ENCODE data around the gene RAB11FIP4.
A peak's percentile ranks its signal among the peaks of the same experiment; 100 is the strongest.

The RAB11FIP4 gene

DNA sequence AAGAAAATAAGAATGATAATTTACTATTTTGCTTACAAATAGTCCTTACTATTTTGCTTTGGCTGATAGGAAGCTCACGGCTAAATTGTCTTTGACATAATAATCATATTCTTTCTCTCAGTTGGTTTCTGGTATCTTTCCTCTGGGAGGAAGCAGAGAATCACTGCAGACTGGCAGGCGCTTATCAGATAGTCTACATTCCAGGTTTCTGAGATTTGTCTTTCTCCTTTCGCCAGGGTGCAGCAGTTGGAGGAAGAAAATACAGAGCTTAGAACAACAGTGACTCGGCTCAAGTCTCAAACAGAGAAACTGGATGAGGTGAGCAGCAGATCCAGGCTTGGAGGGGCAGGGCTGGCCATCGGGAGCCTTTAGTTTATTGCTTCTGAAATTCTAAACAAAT lies 136.1 kb downstream of the RAB11FIP4 start:
- no peak for DNase-seq

DNA sequence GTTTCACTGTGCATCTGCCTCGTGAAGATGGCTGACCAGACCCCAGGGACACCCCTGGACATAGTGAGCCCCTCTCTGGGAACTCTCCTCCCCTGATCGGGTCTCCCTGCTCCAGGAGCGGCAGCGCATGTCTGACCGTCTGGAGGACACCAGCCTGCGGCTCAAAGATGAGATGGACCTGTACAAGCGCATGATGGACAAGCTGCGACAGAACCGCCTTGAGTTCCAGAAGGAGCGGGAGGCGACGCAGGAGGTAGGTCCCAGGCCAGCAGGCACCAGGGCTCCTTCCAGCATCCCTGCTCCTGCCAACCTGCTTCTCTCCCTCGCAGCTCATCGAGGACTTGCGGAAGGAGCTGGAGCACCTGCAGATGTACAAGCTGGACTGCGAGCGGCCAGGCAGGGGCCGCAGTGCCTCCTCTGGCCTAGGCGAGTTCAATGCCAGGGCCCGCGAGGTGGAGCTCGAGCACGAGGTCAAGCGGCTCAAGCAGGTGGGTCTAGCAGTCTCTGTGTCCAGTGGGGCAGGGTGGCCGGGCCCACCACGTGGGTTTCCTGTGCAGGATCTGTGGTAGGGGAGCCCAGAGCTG lies 136.9 kb downstream of the RAB11FIP4 start:
- DNase-seq: no peak

DNA sequence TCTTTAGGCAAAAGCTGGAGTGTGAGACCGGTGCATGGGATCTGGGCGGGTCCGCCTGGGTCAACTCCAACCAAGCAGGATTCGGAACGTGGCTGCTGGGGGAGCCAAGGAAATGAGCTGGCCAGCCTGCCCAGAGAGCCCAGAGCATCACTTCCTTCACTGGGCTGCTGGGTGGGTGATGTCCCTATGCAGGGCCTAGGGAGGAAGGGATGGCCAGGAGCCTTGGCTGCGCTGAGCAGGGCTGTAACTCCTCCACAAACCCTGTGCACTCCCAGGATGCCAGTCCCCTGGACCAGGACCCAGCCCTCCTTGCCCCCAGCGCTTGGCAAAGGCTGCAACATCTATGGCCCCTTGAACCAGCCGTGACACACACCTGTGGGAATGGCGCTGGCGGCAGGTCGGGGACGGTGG lies 138.4 kb downstream of the RAB11FIP4 start:
- no peak for DNase-seq

DNA sequence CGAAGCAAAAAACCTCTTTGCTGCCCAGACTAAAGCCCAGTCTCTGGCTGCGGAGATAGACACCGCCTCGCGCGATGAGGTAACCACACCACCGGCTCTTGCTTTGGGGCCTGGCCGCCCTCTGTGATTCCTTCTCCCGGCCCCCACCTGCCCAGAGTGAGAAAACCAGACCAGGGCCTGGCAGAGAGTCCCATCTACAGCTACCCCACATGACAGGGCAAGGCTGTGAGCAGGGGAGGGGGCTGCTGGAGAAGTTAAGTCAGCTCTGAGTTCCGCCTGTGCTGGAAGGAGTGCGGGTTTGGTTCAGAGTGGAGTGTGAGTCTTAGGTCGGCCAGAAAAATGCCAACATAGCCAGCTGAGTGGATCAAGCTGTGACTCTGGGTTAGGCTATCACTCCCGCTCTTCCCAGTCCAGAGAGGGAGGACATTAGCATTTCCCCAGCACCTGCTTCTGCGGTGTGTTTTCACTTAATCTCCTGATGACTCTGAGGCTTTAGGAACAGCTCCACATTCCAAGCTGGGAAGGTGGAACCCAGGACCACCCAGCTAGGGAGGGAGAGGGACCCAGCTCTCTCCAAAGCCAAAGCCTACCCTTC lies 139.0 kb downstream of the RAB11FIP4 start:
- no peak for DNase-seq

DNA sequence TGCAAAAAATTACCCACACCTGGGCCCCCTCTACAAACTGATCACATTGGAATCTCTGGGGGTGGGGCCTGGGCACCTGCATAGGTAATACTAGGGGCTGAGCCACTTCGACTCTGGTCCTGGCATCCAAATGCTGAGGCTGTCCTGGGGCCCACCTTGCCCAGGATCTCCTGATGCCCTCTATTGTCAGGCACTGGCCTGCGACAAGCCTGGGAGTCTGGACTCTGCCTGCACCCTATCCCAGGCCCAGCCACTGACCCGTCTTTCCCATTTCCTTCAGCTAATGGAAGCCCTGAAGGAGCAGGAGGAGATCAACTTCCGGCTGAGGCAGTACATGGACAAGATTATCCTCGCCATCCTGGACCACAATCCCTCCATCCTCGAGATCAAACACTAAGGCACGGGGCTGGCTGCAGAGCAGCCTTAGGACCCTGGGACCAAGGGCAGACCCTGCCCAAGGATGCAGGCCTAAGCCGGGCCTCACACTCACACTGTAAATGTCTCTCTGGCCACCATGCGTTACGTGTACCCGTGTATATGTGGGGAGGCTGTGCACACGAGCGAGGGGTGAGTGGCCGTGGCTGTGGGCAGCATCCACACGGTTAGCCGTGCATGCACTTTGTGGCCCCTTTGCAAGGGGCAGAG lies 140.0 kb downstream of the RAB11FIP4 start:
- DNase-seq: no peak

DNA sequence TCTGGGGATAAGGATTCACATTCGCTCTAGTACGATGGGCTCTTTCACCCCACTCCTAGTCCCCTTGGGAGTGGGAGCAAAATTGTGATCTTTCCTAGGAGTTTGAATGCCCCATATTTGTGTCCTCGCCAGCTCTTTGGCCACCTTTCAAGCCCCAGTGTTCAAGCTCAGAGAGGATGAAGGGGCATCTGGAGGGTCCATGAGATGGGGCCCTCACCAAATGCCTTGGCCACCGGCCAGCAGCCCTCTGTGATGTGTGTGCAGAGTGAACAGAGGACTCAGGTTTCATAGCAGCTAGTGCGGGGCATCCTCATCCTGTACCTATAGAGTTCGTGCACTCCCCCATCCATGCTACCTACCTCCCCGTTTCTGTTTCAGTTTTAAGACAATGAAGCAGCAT lies 140.6 kb downstream of the RAB11FIP4 start:
- no peak for DNase-seq

DNA sequence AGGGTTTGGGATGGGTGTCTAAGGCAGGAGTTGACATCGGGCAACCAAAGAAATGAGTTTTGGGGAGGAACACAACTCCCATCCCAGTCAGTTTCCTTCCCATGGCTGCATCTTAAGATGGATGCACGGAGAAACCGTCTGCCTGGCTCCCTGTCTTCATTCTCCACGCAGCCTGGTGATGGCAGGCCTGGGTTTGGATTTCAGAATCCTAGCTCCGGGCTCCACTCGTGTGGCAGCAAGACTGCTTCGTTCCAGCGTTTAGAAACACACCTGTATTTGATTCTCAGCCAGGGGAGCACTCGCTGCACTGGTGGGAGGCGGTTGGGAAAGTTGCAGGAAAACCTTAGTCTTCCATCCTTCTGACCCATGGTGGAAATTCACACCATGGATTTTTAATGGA lies 141.1 kb downstream of the RAB11FIP4 start:
- DNase-seq: no peak

DNA sequence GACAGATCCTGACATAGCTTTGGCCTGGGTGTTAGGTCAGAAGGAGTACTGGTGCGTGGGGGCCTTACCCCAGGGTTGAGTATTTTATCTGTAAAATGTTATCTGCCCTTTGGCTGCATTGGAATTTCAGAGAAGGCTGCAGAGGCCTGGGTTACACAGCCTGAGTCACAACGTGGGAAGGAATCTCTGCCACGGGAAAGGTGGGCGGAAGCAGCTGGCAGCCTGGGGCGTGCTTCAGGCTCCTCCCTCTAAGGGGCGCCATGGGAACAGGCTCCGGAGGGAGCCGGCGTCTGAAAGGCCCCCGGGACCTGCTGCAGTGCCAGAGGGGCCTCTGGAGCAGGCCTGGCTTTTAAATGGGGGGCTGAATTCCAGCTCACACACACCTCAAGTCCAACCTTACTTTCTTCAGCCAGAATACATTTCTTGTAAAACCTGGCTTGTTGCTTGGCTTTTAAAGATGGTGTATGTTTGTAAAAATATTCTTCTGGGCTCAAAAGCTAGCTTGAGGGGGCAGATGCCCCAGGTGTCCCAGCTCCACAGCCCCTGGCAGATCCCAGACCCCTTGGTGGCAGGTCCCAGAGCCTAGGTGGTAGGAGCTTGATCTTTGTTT lies 142.2 kb downstream of the RAB11FIP4 start:
- DNase-seq: no peak

DNA sequence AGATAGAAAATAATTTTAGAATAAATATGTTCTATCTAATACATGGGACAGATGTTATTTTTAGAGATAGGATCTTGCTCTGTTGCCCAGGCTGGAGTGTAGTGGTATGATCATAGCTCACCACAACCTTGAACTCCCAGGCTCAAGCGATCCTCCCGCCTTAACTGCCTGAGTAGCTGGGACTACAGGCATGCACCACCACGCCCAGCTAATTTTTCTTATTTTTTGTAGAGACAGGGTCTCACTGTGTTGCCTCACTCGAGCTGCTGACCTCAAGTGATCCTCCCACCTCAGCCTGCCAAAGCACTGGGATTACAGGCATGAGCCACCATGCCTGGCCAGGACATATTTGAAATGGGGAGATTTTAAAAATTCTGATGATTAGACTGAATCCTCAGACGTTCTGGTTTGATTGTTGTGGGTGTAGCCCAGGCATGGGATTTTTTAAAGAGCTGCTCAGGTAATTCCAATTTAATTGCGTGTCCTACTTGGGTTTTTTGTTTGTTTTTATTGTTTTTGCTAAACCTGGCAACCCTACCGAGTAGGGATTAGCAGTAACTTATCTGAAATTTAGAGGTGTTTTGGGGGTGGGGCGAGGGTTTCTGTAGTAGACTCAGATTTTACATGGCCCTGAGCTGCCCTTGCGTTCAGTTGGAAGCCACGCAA lies 142.9 kb downstream of the RAB11FIP4 start:
- DNase-seq: no peak

DNA sequence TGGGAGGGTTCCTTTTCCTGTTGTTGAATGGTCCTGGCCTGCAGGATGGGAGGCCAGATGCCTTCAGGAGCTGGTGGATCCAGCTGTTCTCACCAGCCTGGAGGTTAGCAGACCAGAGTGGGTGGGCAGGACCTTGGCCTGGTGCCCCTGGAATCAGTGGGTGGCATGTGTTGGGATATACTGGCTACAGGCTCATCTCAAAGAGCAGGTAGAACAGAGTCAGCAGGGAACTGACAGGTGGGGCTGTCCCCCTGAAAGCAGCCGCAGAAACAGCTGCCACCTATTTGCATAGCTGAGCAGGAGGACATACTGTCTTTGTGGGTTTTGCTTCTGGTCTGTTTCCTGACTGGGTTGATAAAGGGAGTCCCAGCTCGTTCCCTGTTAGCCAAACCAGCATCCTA lies 144.1 kb downstream of the RAB11FIP4 start:
- no peak for DNase-seq

DNA sequence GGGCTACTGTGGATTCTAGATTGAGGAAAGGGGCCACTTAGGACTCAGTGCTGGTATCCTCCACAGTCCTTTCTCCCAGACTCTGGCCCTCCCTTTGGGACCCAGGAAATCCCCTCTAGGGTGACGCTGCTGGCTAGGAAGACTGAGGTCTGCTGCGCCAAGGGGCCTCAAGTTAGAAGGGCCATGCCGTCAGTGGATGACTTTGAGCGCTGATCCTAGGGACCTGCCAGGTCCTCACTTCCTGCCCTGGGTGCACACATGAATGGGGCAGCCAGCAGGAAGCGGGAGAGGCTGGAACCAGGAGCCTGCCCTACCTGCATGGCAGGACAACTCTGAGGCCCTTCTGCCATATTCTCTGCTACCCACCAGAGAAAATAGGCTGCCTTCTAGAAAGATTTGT lies 145.0 kb downstream of the RAB11FIP4 start:
- DNase-seq: no peak

DNA sequence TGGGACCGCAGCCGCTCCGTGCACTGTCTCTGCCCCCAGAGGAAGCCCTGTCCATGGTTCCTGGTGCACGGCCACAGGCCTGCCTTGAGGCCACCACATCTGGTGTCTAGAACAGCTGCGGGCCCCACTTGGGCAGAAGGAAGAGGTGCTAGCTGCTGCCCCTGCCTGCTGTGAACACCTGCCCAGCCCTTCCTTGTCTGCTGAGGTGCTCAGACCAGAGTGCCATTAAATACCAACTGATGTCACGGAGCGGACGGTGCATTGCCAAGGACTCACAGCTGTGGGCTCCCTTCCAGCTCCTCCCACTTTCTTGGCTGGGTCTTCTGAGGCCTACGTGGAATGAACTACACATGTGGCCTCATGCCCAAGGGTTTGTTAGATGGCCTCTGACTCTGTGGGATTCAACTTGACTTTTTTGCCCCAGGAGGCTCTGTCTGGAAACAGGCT lies 146.1 kb downstream of the RAB11FIP4 start:
- DNase-seq: no peak

DNA sequence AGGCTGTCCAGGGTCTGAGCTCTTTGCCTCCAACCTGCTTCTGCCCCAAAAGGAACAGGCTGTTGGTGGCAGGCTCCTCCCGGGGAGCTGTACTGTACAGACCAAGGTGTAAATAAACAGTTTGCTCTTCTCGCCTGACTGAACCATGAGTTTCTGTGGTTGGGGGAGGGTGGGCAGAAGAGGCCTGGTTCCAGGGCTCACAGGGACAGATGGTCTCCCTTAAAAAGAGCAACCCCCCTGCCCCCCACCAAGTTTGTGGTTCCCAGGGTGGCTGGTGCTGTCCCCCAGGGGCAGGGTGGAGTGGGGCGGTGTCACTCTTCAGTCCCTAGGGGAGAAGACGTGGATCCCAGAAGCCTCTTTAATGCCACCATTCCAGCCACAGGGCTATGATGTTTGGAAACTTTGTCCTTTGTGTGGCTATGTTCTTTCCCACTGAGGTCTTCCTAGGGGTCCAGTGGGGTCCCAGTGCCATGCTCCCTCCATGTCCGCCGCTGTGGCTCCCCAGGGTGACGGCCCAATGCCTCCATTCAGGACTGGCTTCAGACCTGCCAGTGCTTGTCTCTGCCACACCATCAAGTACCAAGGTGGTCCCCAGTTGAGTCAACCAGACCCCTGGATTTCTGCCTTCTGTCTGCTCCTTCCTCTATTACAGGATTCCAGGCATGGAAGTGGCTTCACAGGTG lies 146.7 kb downstream of the RAB11FIP4 start:
- DNase-seq: no peak

DNA sequence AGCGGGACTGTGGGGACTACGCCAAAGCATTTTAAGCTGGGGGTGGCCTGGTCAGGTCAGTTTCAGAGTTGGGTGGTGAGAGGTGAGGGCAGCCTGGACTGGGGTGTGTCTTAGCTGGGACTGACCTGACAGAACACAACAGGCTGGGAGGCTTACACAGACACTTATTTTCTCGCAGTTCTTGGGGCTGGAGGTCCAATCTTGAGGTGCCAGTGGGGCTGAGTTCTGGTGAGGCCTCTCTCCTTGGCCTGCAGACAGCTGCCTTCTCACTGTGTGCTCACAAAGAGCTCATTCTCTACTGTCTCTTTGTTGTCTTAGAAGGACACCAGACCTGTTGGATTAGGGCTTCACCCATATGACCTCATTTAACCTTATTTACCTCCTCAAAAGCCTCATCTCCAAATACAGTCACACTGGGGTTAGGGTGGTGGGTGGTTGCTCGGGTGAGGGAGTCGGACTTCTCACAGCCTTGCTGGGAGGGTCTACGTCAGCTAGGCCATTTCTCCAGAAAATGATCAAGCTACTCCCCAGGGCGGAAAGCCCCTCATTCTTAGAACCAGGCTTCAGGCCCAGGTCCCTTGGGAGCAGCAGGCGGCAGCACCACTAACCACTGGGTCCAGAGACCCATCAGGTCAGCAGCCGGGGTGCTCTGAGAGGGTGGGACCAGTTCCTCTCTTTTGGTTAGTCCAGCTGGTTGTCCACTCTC lies 149.3 kb downstream of the RAB11FIP4 start:
- no peak for DNase-seq

DNA sequence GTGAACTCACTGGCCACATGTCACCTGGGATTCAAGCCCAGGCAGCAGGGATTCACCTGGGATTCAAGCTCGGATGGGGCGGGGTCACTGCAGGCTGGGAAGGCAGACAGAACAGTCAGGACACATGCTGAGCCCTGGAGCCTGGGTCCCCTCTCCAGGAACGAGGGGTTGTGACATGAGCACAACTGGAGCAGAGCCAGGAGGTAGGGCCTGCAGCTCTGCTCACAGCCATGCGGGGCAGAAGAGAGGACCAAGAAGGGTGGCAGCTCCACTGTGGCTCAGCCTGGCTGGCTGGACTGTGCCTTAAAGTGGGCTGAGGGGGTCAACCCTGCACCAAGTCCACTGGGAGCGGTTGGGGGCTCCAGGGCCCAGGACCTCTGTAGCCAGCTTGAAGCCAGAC lies 150.1 kb downstream of the RAB11FIP4 start:
- DNase-seq: no peak

DNA sequence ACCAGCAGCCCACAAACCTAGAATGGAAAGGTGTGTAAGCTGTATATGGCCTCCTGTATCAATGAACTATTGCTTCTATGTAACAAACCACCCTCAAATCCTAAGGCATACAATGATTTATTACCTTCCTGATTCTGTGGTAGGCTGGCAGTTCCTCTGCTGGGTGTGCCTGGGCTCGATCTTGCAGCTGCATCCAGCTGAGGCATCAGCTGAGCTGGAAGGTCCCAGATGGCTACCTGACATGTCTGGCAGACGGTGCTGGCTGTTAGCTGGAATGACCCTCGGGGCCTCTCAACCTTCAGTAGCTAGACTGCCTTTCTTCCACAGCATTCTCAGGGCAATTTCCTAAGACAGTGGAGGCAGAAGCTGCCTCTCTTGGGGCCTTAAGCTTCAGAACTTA lies 152.7 kb downstream of the RAB11FIP4 start:
- no peak for DNase-seq

DNA sequence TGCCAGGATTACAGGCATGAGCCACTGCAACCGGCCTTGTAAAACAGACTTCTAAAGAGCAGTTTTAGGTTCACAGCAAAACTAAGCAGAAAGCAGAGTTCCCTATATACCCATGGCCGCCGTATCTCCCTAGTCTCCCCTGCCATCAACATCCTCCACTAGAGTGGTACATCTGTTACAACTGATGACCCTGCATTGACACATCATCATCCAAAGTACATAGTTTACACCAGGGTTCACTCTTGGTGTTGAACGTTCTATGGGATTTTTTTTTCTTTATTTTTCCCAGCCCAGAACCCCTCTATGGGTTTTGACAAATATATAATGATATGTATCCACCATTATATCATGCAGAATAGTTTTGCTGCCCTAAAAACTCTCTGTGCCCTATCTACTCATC lies 155.2 kb downstream of the RAB11FIP4 start:
- no peak for DNase-seq

DNA sequence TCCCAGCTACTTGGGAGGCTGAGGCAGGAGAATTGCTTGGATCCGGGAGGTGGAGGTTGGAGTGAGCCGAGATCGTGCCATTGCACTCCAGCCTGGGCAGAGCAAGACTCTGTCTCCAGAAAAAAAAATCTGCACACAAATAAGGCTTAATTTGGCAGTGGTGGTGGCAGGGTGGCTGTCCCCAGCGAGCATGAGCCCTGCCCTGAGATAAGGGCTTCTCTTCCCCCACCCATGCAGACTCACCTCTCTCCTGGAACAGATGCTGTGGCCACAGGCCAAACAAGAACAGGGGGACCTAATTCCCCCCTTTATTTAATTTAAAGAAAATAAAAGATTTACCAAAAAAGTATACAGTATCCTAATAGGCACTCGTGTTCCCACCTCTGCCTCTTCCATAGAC lies 157.2 kb downstream of the RAB11FIP4 start:
- no peak for DNase-seq

DNA sequence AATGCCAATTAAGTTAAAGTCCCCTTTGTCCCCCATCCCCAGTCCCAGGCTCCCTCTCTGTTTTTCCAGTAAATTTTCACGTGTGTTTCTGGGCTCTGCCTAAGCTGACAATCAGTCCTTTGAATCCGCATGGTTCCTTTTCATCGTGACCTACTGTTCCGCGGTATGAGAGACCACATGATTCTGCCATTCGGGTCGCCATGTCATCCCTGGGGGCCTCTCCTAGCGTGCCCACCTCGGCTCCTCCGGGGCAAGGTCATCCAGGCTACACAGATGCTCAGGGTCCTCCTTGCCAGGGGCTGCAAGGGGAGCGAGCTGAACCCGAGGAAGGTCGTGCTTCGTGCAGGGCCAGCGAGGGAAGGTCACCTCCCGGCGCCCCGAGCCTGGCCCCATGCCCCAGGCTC lies 157.6 kb downstream of the RAB11FIP4 start:
- no peak for DNase-seq

DNA sequence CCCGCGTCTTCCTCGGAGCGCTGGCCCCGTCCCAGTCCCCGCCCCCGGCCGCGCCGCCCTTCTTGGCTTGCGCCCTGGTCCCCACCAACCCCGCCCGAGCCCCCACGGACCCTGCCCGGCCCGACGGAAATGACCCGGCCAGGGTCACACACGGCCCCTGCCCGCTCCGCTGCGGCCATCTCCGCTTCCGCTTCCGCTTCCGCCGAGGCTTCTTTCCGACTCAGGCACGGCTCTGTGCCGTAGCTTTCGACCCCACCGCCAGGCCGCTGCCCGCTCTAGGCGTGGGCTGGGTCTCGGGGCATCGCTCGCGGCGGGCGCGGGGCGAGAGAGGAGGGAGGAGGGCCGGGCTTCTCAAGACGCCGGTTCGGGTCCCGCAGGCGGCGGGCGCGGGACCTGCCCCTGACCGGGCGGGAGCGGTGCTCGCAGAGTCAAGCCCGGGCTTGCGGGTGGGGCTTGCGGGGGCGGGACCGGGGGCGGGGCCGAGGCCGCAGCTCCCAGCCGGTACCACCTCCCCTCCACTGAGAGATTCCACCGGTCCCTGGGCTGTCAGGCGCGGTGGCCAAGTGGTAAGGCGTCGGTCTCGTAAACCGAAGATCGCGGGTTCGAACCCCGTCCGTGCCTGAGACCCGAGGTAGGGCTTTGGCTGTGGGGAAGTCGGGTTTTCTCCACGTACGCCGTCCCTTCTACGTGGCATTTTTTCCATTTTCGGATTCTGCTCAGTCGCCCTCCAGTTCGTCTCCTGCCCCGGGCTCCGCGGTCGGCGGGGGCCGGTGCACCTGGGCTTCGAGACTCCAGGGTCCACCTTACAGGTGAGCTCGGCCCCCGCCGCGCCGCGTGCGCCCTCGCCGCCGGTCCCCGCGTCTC lies 158.3 kb downstream of the RAB11FIP4 start:
- peak; percentile 76 for DNase-seq

DNA sequence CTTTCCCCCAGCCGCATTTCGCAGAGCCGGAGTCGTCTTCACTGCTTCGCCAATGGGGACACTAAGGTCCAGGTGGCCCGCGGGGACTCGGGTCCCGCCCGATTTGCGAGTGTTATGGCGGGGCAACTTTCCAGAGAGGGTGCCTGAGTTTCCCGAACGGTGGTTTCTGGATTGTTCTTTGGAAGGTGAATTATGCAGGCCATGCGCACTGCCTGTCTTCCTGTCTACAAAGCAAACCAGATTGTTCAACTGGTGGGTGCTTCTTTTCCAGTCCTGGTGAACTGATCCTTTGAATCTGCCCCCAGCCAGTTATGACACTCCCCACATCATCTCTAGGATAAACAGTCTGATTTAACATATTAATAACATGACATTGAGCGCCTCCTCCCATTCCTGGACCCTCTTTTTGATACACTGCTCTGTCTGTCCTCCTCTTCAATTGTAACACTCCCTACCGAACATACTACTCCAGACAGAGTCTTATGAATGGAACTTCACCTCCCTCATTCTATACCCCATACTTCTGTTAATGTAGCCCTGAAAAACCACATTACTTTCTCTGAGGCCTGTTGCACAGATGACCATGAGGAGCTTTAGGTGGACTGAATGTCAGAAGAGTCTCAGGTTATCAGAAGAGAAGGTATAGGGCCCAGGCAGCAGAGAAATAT lies 159.0 kb downstream of the RAB11FIP4 start:
- peak; percentile 10 for DNase-seq

Data from T-helper 9 cell (primary cell).